Globus pallidus (tissue), 1 donor: ENCODE measurements around the gene JPH3.

Source experiments
- DNase-seq: peaks from one replicate; pipeline ENCODE4 v3.0.0-alpha.2; 2015; ENCODE audit warnings: low spot score

JPH3 gene

DNA sequence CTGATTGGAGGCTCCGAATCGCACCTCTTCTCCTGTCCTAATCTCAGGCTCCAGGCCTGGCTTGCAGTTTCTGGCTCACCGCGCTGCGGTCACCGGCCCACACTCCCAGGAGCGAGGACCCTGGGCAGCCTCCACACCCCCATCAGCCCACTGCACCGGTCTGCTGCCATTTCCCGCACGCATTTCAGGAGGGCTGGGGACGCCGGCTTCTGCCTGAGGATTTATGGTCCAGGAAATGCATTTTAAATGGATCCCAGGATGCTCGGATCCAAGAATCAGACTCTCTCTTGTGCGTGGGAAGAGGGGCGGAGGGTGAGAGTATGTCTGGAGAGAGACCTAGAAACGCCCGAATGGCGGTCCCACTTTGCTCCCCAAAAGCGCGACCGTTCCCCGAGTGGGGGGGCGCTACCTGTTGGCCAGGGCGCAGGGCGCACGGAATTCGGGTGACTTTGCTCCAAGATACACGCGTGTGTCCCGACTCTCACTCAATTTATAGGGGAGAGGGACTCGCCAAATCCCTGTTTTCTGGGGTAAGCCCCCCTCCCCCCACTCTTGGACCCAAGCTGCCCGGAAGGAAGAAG is 817 bp upstream of the JPH3 start:
- DNase-seq: no peak

DNA sequence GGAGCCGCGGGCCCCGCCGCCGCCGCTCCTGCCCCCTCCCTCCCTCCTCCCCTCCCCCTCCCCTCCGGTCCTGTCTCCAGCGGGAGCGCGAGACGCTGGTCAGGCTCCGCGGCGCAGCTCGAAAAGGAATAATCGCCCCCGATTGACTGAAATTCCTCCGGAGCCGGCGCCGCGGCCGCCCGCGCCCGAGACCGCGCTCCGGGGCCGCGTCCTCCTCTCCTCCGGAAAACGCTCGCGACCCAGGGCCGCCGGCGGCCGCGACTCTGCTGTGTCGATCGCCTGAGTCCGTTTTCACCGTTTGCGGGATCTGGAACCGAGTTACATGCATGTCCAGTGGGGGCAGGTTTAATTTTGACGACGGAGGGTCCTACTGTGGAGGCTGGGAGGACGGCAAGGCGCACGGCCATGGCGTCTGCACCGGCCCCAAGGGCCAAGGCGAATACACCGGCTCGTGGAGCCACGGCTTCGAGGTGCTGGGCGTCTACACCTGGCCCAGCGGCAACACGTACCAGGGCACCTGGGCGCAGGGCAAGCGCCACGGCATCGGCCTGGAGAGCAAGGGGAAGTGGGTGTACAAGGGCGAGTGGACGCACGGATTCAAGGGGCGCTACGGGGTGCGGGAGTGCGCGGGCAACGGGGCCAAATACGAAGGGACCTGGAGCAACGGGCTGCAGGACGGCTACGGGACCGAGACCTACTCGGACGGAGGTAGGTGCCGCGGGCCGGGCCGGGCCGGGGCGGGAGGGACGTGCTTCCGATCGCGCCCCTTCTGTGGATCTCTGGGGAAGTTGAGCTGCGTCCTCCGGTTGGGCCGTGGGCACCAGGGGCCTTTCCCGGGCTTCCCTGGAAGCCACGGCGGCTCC is 744 bp downstream of the JPH3 start:
- DNase-seq: no peak

DNA sequence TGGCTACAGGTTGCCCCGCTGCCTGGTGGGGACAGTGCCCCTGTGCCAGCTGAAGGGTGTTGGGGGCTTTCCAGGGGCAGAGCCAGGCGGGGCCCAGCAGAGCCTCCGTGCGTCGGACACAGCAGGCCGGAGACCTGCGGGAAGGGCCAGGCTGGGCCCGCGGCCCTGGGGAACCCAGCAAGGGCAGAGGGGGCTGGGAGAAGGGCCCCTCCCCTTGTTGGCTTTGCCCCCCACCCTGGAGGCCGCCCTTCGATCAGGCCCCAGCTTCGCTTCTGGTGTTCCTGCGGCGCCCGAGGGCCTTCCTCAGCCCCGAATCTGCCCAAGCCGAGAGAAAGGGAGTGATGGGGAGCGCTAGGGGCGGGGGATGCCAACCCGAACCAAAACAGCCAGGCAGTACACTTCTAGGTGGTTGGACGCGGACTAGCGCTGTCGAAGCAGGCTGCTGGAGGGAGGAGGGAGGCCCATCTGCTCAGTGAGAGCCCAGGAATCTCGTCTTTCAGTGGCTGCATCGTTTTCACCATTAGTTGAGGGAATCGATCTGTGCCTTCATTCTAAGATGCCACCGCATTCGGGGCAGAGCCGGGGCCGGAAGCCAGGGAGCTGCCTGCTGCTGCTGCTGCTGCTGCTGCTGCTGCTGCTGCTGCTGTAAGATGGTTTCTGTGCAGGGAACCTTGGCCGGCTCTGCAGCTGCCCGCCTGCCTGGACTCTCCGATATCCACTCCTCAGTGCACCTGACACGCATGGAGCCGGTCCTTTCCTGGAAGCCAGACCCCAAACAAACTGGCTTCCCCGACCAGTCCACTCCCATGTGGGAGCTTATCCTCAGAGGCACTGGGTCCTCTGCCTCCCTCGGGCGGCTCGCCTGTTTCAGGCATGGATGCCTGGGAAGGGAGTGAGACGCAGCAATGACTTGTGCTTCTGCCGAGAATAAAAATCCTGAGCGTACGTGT is 1.7 kb downstream of the JPH3 start:
- DNase-seq: no peak

- DNase-seq: no peak
These were observed 2.4 kb downstream of the JPH3 start for GRCh38 chr16:87604634-87605111.

DNA sequence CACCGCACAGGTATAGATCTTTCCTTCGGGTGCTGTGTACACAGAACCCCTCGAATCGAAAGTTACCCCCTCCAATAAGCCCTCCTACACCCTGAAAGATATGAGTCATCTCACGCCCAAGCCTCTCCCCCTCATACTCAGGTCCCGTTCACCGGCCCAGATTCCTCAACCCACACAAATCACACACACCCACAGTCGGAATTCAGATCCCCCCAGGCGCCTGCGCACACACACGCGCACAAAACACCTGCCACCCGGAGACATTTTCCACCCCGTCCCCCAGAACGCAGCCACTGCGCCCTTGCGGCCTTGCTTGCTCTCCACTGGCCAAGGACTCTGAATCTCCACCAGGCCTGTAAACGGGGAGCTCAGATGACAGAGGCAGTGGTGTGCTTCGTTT is 4.9 kb downstream of the JPH3 start:
- no peak for DNase-seq

- DNase-seq: no peak
These were observed 5.6 kb downstream of the JPH3 start for GRCh38 chr16:87607871-87608270.

DNA sequence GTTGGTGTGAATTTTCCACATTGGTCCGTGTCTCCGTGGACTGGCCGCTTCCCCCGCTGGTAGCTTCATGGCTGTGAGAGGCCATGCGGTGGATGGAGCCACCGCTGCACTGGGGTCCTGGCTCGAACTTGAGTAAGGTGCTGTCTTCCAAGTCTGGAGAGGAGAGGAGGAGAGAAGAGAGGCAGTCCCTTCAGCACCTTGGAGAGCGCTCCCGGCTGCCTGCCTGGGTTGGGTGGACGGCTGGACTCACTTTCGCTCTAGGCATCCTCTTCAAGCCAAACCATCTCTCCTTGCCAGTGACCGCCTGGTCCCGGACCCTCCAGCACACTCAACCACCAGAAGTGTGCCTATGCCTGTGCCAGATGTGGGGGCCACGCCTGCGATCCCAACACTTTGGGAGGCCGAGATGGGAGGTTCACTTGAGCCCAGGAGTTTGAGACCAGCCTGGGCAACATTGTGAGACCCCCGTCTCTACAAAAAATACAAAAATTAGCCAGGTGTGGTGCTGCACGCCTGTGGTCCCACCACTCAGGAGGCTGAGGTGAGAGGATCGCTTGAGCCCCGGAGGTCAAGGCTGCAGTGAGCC is 6.2 kb downstream of the JPH3 start:
- DNase-seq: no peak

- no peak for DNase-seq
These were observed 7.7 kb downstream of the JPH3 start for GRCh38 chr16:87610026-87610425.

DNA sequence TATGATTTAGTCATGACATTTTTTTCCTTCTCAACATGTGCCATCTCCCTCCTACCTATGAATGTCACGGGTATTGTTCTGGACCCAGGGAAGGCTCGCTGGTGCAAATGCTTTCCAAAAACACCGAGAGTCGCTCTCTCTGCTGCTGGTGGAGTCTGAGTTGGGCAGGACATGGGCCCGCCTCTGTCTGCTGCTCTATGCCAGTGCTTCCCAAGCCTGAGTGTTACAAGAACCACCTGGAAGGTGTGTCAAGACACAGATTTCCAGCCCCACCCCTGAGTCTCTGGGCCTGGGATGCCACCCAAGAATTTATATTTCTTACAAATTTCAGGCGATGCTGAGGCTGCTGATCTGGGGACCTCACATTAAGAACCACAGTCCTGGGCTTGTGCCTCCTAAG is 9.1 kb downstream of the JPH3 start:
- DNase-seq: no peak

DNA sequence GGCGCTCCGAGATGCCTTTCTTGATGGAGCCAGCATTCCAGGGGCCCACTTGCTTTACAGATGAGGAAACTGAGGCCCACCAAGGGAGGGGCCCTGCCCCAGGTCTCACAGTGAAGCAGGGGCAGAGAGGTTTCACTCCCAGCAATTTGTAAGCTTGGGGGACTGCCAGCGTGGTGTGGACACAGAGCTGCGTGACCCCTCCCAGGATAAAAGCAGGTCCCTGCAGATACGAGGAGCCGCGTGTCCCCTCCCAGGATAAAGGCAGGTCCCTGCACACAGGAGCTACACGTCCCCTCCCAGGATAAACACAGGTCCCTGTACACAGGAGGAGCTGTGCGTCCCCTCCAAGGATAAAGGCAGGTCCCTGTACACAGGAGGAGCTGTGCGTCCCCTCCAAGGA is 11.7 kb downstream of the JPH3 start:
- DNase-seq: no peak

DNA sequence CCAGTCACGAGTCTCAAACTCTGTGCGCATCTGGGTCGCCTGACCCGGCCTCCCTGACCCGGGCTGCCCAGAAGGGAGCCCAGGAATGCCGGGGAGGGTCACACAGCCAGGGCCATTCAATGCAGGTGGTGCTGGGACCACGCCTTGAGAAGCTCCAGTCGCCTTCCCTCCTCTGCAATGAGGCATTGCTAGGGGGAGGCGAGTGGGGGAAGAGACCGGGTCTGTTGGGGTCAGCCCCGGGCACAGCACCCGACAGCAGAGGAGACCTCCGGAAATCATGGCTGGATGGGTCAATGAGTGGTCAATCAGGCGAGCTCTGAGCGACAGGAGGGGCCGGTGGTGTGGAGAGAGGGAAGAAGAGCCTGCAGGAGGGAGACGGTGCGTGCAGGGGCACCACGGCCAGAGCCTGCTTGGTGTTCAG is 13.3 kb downstream of the JPH3 start:
- no peak for DNase-seq

GRCh38 chr16:87616556-87616955 is 14.2 kb downstream of the JPH3 start:
- no peak for DNase-seq

DNA sequence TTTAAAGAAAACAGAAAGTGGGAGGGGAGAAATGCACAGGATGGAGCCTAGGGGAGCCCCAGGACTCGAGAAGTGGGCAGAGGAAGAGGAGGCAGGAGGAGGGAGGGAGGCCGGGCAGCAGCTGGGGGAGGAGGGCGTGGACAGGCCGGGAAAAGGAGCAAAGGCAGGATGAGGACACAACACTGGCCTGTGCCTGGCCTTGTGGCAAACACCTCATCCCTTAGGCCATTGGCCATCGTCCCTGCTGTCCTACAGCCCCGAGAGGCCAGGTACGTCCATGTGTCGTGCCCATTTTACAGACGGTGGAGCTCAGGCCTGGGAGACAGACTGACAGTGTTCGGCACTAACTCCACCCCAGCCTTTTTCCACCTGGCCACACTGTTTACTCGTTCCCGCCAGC is 15.9 kb downstream of the JPH3 start:
- no peak for DNase-seq

- no peak for DNase-seq
These were observed 17.3 kb downstream of the JPH3 start for GRCh38 chr16:87619360-87620200.

- no peak for DNase-seq
These were observed 17.8 kb downstream of the JPH3 start for GRCh38 chr16:87620201-87620495.

GRCh38 chr16:87621550-87621829 is 19.2 kb downstream of the JPH3 start:
- no peak for DNase-seq

DNA sequence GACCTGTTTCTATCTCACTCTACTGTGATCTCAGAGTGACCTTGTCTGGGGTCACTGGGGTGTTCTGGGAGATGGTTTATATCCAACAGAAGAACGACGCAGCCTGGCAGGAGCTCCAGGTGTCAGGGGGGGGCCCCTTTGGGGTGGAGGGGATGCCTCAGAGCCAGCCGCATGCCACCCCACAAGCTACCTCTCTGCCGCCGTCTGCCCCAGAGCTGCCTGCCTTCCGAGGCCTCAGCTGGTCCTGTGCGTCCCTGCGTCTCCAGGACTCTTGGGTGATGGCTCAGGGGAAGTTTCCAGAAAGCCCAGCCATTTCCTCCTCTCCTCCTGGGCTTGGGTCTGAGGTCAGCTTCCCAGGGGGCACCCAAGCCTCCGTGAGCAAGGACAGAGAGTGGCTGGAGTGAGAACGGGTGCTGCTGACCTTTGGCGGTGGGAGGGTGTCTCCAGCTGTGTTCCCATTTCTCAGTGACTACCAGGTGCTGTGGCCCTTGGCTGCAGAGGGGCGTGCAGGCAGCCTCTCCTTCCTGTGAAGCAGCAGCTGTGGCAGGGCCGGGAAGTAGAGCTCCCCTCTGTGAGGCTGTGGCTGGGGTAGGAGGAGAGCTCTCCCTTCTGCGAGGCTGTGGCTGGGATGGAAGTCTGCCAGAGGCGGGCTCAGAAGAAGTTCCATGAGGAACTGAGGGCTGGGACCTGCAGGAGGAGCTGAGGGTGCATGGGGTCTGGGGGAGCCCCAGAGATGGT is 19.8 kb downstream of the JPH3 start:
- DNase-seq: no peak

GRCh38 chr16:87622756-87623319 is 20.5 kb downstream of the JPH3 start:
- DNase-seq: no peak

GRCh38 chr16:87625241-87625797 is 23.0 kb downstream of the JPH3 start:
- DNase-seq: no peak

DNA sequence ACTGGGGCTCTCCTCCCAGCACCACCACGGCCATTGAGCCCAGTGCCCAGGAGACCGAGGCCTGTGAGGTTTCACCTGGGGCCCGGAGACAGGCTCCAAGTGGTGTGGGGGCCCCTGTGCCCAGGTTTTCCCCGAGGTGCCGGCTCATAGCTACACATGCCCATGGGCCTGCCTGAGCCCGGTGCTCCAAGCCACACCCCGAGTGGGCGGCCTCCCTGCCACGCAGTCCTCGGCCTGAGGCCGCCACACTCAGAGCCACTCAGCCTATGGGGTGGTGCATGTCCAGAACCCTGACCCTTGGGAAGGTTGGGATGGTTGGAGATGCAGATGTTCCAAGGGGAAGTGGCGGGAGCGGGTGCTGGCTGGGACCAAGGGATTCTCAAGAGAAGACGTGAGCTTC is 24.1 kb downstream of the JPH3 start:
- DNase-seq: no peak
